Activated CD4-positive, alpha-beta T cell treated with anti-CD3 and anti-CD28 coated beads for 36 hours (primary cell): ENCODE data around the gene FRRS1L. TPM values are rescaled to one million over a fixed set of nuclear protein-coding genes. Genes with fewer than 3 reads are reported as not detected.

ENCODE experiments used
- ATAC-seq: fragments of 200-7000 bp; cut with Tn5 transposase; one replicate; pipeline ENCODE4 v1.10.0; 2021; ENCODE audit warnings: mild to moderate bottlenecking, moderate library complexity
- CTCF ChIA-PET: fragments of 350-600 bp; sonication (Branson Sonifier 250); formaldehyde crosslinking; loops from one replicate; lab custom pipeline; 2021; ENCODE audit warnings: antibody characterized with exemption; lab: Charles Lee
- POLR2A ChIA-PET: fragments of 350-600 bp; sonication (Branson Sonifier 250); formaldehyde crosslinking; loops from one replicate; lab custom pipeline; 2021; ENCODE audit warnings: antibody characterized with exemption, inconsistent platforms; lab: Charles Lee
- DNase-seq: peaks from one replicate; pipeline ENCODE4 v3.0.0-alpha.2; 2020
- H3K27ac Mint-ChIP-seq: one replicate; pipeline ENCODE4 v1.8.0; 2021; ENCODE audit warnings: mixed read lengths
- H3K27me3 Mint-ChIP-seq: one replicate; pipeline ENCODE4 v1.8.0; 2021; ENCODE audit warnings: mixed read lengths
- H3K36me3 Mint-ChIP-seq: one replicate; pipeline ENCODE4 v1.8.0; 2021; ENCODE audit warnings: low read depth, mixed read lengths
- H3K4me1 Mint-ChIP-seq: one replicate; pipeline ENCODE4 v1.8.0; 2021; ENCODE audit warnings: mixed read lengths
- H3K4me3 Mint-ChIP-seq: one replicate; pipeline ENCODE4 v1.8.0; 2021; ENCODE audit warnings: mild to moderate bottlenecking, moderate library complexity, mixed read lengths
- H3K9me3 Mint-ChIP-seq: one replicate; pipeline ENCODE4 v1.8.0; 2021; ENCODE audit warnings: low read depth, mixed read lengths
- intact Hi-C, 2 experiments: fragments of 100-400 bp; cut with DNase I in 1 of 2; cut with micrococcal nuclease in 1 of 2; formaldehyde crosslinking; loops; one replicate each; pipeline versions ENCODE4 v1.14.2 to v1.15.1; 2022 to 2024; cut with DNase I, micrococcal nuclease
- total RNA-seq, 2 experiments: library from RNA; stranded (reverse); gene quantifications; one replicate each; pipeline ENCODE4 v1.2.3, GENCODE V29; 2021

The FRRS1L gene
- total RNA-seq, 2 experiments from 2014 or later = not detected

DNA sequence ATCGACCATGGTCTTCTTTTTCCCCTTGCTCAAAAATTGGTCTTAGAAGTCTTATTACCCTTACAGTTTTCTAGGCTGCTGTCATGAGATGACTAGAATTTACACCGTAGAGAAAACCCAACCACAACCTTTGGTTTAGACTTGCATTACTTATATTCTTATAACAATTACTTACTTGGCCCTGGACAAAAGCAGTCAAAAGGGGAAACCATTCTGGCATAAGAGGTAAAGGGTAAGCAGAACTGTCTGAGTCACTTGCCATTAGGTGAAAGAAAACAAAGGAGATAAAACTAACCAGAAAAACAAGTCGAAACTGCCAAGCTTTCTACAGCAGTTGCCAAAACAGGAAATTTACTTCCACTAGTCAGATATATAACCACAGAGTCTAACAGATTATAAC, 65.2 kb downstream of the FRRS1L start:
- intact Hi-C loops = loop anchor here (1.0 to 5.0 kb wide), 6 partner anchors 8 to 310 kb away; partner anchors contain the start of gene TMEM245 (in 1 of the 2)
- DNase-seq = no peak
- Mint-ChIP-seq H3K9me3 (peaks cover 10% of the 10 kb centered on the region), H3K4me3 (peak overlapping the region; percentile 55), H3K27ac (peak overlapping the region; percentile 84), H3K4me1 (peaks cover 70% of the 10 kb centered on the region), H3K27me3 (no peaks in the 10 kb centered on the region), H3K36me3 (peaks cover 38% of the 10 kb centered on the region)
- ChIA-PET CTCF (no interaction called here), POLR2A (no interaction called here)
- ATAC-seq = peak; percentile 81

- H3K9me3 Mint-ChIP-seq = peaks cover 10% of the 10 kb centered on the region
- peaks cover 38% of the 10 kb centered on the region for H3K36me3 Mint-ChIP-seq
- CTCF ChIA-PET = interaction anchor here (1.6 to 2.5 kb wide), 2 partner anchors 8 to 16 kb away, joined by 4 to 8 read pairs; no protein-coding TSS in a partner anchor
Observed at GRCh38 chr9:109101202-109101595, 65.8 kb downstream of the FRRS1L start.

GRCh38 chr9:109100543-109101201, 66.4 kb downstream of the FRRS1L start:
- peak overlapping the region; percentile 55 for H3K4me3 Mint-ChIP-seq
- intact Hi-C loops = loop anchor here (1.0 to 5.0 kb wide), 6 partner anchors 8 to 312 kb away; partner anchors contain the start of gene TMEM245 (in 1 of the 2)
- POLR2A ChIA-PET = interaction anchor here (0.6 to 1.0 kb wide), 5 partner anchors 10 to 24 kb away, joined by 3 to 5 read pairs (median 3); no protein-coding TSS in a partner anchor
- H3K27me3 Mint-ChIP-seq = no peaks in the 10 kb centered on the region
- H3K27ac Mint-ChIP-seq = peak overlapping the region; percentile 84
- peaks cover 42% of the 10 kb centered on the region for H3K36me3 Mint-ChIP-seq
- ATAC-seq = no peak
- H3K9me3 Mint-ChIP-seq = peaks cover 10% of the 10 kb centered on the region
- peak; percentile 16 for DNase-seq
- CTCF ChIA-PET = interaction anchor here (1.6 to 2.5 kb wide), 2 partner anchors 9 to 17 kb away, joined by 4 to 8 read pairs; no protein-coding TSS in a partner anchor
- peaks cover 77% of the 10 kb centered on the region for H3K4me1 Mint-ChIP-seq

More at GRCh38 chr9:109101202-109101595, 65.8 kb downstream of the FRRS1L start:
- H3K27me3 Mint-ChIP-seq = no peaks in the 10 kb centered on the region
- ATAC-seq = peak; percentile 60
- H3K4me1 Mint-ChIP-seq = peaks cover 72% of the 10 kb centered on the region
- intact Hi-C loops = loop anchor here (1.0 to 5.0 kb wide), 6 partner anchors 9 to 311 kb away; partner anchors contain the start of gene TMEM245 (in 1 of the 2)
- POLR2A ChIA-PET = interaction anchor here (0.6 to 1.0 kb wide), 3 partner anchors 17 to 24 kb away, joined by 3 to 5 read pairs (median 4); no protein-coding TSS in a partner anchor
- no peak for DNase-seq
- H3K4me3 Mint-ChIP-seq = peak overlapping the region; percentile 55
- H3K27ac Mint-ChIP-seq = peak overlapping the region; percentile 84

- Mint-ChIP-seq H3K36me3 (peaks cover 39% of the 10 kb centered on the region), H3K9me3 (peaks cover 9% of the 10 kb centered on the region), H3K4me1 (peaks cover 91% of the 10 kb centered on the region), H3K27me3 (no peaks in the 10 kb centered on the region), H3K27ac (peak overlapping the region; percentile 89), H3K4me3 (no peak overlapping the region)
- ChIA-PET CTCF (interaction anchor here (0.6 to 2.5 kb wide), 2 partner anchors 11 to 13 kb away, joined by 3 to 8 read pairs; no protein-coding TSS in a partner anchor), POLR2A (no interaction called here)
- intact Hi-C loops = loop anchor here in 1 of 2 experiments (5.0 kb wide), 1 partner anchor 87 kb away; the partner anchor contains the start of gene CTNNAL1
- ATAC-seq (no peak), DNase-seq (no peak)
Observed at GRCh38 chr9:109098960-109099308, 68.1 kb downstream of the FRRS1L start.

DNA sequence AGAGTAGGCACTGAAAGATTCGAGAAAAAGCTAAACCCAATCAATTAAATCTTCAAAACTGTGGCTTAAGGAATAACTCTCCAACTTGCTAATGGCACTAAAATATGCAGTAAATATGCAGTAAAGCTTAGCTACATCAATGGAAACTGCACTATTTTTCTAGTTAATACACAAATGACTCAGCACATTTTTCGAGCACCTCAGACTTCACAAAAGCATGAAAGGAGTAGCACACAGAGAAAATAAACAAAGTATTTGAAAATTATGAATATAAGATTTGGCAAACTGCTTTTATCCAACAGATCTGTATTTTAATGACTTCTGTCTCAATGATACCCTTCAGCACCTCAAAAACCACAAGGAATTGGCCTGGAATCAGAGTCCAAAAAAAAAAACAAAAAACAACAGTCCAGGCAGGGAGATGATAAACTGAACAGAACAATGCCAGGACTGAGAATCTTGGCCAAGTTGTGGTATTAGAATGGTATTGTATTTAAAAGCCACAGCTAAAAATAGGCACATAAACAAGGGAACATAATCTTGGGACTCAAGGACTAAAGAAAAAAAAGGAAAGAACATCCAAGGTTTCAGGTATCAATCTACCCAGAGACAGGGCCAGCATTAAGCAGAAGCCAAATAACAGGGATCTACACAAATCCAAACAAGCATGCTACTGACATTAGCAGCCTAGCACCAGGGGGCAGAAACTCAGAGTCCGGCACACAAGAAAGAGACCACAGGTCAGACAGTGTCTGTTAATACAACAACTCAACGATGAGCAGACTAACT, 68.7 kb downstream of the FRRS1L start:
- no peak overlapping the region for H3K4me3 Mint-ChIP-seq
- no peaks in the 10 kb centered on the region for H3K27me3 Mint-ChIP-seq
- H3K36me3 Mint-ChIP-seq = peaks cover 38% of the 10 kb centered on the region
- peaks cover 92% of the 10 kb centered on the region for H3K4me1 Mint-ChIP-seq
- peak overlapping the region; percentile 89 for H3K27ac Mint-ChIP-seq
- ChIA-PET CTCF (interaction anchor here (0.6 to 2.7 kb wide), 4 partner anchors 10 to 69 kb away, joined by 3 to 7 read pairs (median 3); no protein-coding TSS in a partner anchor), POLR2A (interaction anchor here (0.7 kb wide), 1 partner anchor 22 kb away, joined by 3 read pairs; the partner anchor contains the start of gene TMEM245)
- ATAC-seq (no peak), DNase-seq (no peak)
- peaks cover 6% of the 10 kb centered on the region for H3K9me3 Mint-ChIP-seq
- intact Hi-C loops = loop anchor here in 1 of 2 experiments (5.0 kb wide), 1 partner anchor 86 kb away; the partner anchor contains the start of gene CTNNAL1

DNA sequence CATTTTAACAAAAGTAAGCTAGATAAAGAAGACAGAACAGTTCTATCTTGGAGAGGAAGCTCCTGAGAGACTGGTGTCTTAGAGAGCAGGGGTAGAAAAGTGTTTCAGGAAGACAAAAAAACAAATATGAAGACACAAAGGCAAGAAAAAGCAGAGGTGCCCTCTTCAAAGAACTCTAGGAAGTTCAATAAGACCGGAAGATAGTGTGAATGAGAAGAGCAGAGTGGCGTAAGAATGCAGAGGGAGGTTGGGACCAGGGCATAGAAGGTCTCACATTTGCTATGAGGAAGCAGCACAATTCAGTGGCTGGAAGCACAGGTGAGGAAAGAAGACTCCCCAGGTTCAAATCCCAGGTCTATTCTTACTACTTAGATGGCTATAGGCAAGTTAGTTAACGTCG, 69.9 kb downstream of the FRRS1L start:
- no peak for ATAC-seq
- H3K4me3 Mint-ChIP-seq = no peak overlapping the region
- ChIA-PET CTCF (interaction anchor here (0.8 to 2.7 kb wide), 2 partner anchors 9 to 23 kb away, joined by 5 to 7 read pairs; partner anchors contain the start of gene TMEM245), POLR2A (no interaction called here)
- H3K9me3 Mint-ChIP-seq = no peaks in the 10 kb centered on the region
- H3K36me3 Mint-ChIP-seq = peaks cover 39% of the 10 kb centered on the region
- DNase-seq = no peak
- peaks cover 92% of the 10 kb centered on the region for H3K4me1 Mint-ChIP-seq
- no peaks in the 10 kb centered on the region for H3K27me3 Mint-ChIP-seq
- intact Hi-C loops = loop anchor here in 1 of 2 experiments (5.0 kb wide), 1 partner anchor 85 kb away; the partner anchor contains the start of gene CTNNAL1
- H3K27ac Mint-ChIP-seq = peak overlapping the region; percentile 73

- ATAC-seq (no peak), DNase-seq (no peak)
- Mint-ChIP-seq H3K9me3 (no peaks in the 10 kb centered on the region), H3K4me3 (no peak overlapping the region), H3K27ac (no peak overlapping the region), H3K36me3 (peaks cover 48% of the 10 kb centered on the region), H3K27me3 (no peaks in the 10 kb centered on the region), H3K4me1 (peaks cover 84% of the 10 kb centered on the region)
- ChIA-PET CTCF (interaction anchor here (1.7 kb wide), 1 partner anchor 13 kb away, joined by 6 read pairs; no protein-coding TSS in a partner anchor), POLR2A (no interaction called here)
- intact Hi-C loops = loop anchor here in 1 of 2 experiments (5.0 kb wide), 1 partner anchor 83 kb away; the partner anchor contains the start of gene CTNNAL1
Observed at GRCh38 chr9:109095321-109095720, 71.7 kb downstream of the FRRS1L start.

DNA sequence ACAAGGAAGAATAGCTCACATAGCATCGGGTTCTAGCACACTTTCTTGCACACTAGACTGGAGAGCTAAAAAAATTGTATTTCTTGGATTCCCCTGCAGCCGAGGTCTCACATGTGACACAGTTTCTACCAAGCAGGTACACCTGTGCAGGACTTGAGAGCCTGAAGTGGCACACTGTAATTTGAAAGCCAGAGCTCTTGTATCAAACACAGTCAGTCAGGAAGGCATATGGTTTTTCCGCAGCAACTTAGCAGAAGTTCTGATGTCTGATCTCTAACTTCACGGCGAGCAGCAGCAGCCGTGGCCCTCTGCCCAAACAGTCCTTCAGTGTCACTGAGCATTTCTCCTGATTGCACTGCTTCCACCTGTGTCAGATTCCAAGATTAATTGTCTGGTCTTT, 72.8 kb downstream of the FRRS1L start:
- ATAC-seq (no peak), DNase-seq (no peak)
- intact Hi-C loops = loop anchor here in 1 of 2 experiments (5.0 kb wide), 1 partner anchor 318 kb away; no protein-coding TSS in a partner anchor
- ChIA-PET CTCF (interaction anchor here (0.6 to 1.7 kb wide), 3 partner anchors 14 to 49 kb away, joined by 3 to 6 read pairs (median 4); no protein-coding TSS in a partner anchor), POLR2A (no interaction called here)
- Mint-ChIP-seq H3K4me1 (peaks cover 76% of the 10 kb centered on the region), H3K27ac (no peak overlapping the region), H3K9me3 (no peaks in the 10 kb centered on the region), H3K36me3 (peaks cover 54% of the 10 kb centered on the region), H3K4me3 (no peak overlapping the region), H3K27me3 (no peaks in the 10 kb centered on the region)

- H3K36me3 Mint-ChIP-seq = peaks cover 61% of the 10 kb centered on the region
- intact Hi-C loops = loop anchor here (1.0 to 5.0 kb wide), 3 partner anchors 9 to 320 kb away; no protein-coding TSS in a partner anchor
- H3K27me3 Mint-ChIP-seq = no peaks in the 10 kb centered on the region
- no peak overlapping the region for H3K27ac Mint-ChIP-seq
- no peak for DNase-seq
- no peaks in the 10 kb centered on the region for H3K9me3 Mint-ChIP-seq
- peaks cover 62% of the 10 kb centered on the region for H3K4me1 Mint-ChIP-seq
- ChIA-PET POLR2A (interaction anchor here (0.7 to 1.3 kb wide), 4 partner anchors 15 to 22 kb away, joined by 3 to 4 read pairs (median 4); no protein-coding TSS in a partner anchor), CTCF (interaction anchor here (0.8 kb wide), 1 partner anchor 355 kb away, joined by 3 read pairs; no protein-coding TSS in a partner anchor)
- ATAC-seq = no peak
- H3K4me3 Mint-ChIP-seq = no peak overlapping the region
Observed at GRCh38 chr9:109092587-109092986, 74.5 kb downstream of the FRRS1L start.

DNA sequence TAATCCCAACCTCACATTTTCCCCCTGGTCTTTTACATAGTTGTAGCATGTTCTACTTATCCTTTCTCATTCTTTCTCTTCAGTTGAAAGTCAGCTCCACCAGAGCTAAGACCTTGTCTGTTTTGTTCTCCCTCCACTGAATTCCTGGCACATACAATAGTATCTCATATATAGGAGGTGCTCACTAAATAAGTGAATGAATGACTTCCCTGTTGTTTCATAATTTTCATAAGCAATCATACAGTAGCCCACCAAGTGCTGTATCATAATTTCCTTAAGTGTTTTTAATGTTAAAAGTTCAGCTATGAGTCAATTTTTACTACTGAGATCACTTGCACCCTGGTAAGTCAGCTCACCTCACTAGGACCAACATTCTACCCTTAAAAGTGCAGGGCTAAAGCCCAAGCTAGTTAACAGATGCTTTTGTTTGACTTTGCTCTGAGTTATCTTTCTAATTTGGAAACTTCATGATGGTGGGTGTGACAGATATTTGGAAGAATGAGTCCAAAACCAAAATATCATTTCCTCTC, 74.9 kb downstream of the FRRS1L start:
- Mint-ChIP-seq H3K4me3 (no peak overlapping the region), H3K36me3 (peaks cover 58% of the 10 kb centered on the region), H3K4me1 (peaks cover 57% of the 10 kb centered on the region), H3K27ac (peak overlapping the region; percentile 74), H3K9me3 (no peaks in the 10 kb centered on the region), H3K27me3 (no peaks in the 10 kb centered on the region)
- POLR2A ChIA-PET = interaction anchor here (0.7 to 1.3 kb wide), 4 partner anchors 15 to 23 kb away, joined by 3 to 4 read pairs (median 4); no protein-coding TSS in a partner anchor
- CTCF ChIA-PET = interaction anchor here (0.8 kb wide), 1 partner anchor 355 kb away, joined by 3 read pairs; no protein-coding TSS in a partner anchor
- intact Hi-C loops = loop anchor here (1.0 to 5.0 kb wide), 3 partner anchors 9 to 320 kb away; no protein-coding TSS in a partner anchor
- ATAC-seq = peak; percentile 91
- no peak for DNase-seq
